Limb (tissue), 2 donors: Measurements from ENCODE around the gene METTL2B.
"Not testable (repeated sequence)": the region's sequence is repeated elsewhere in the genome, so short reads cannot be mapped to it uniquely, and the experiment has no call there.

Experiments used
- DNase-seq, 2 donors: peaks; one replicate each; pipeline ENCODE4 v3.0.0-alpha.2; 2016; ENCODE audit errors: extremely low spot score in 2 of 2

METTL2B gene

DNA sequence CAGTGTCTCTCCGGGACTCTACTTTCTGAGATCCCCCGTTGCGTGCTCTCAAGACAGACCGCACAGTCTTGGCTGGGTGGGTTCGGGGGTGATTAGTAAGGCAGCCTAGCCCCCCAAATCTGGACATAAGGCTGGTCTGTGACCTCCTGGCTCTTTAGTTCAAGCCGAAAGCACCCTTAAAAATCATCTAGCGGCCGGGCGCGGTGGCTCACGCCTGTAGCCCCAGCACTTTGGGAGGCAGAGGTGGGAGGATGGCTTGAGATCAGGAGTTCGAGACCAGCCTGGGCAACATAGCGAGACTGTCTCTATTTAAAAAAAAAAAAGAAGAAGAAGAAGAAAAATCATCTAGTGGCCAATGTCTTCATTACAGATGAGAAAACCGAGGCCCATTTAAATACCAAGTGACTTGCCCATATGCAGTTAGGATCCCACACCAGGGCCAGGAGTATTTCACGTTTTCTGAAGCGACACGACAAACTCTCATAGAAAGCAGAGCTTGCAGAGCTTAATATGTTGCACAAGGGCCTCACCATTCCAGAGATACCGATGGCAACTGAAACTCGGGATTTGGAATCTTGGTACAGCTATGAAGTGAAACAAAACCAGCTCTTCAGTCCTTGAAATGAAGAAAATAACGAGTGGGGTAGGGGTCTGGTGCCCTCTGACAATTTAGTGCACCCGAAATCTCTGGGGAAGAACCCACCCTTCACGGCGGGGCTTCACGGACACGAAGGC lies 21.6 kb upstream of the METTL2B start:
- no peak for DNase-seq

DNA sequence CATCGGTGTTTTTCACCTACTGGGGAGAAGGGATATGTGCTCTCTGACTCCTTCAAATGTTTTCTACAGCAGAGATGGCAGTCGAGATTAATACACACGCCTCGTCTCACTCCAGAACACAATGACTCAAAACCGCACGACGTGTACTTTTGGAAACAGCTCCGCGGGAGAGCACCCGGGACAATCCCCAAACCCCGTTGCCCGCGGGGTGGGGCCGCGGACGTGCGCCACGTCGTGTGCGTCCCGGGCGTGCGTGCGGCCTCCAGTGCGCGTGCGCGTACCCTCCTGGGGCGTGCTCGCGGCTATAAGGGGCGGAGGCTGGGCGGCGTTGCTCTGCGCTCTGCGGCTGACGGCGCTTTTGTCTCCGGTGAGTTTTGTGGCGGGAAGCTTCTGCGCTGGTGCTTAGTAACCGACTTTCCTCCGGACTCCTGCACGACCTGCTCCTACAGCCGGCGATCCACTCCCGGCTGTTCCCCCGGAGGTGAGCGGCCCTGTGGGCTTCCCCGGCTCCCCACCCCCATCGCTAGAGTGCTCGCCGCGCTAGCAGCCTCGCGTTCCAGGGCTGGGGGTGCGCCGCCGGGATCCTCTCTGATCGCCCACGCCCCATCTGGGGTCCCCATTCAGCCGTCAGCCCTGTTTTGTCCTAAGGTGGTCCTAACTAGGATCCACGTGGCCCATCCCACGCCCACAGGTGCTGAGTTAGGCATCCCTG lies 20.8 kb upstream of the METTL2B start, which contains the start of gene HILPDA:
Gene HILPDA (plus strand): TSS at position 336 of the 712 bp plus-strand sequence. CDS start 1,391 bp downstream, outside the sequence.
- peak; percentile 92 to 93 for DNase-seq

DNA sequence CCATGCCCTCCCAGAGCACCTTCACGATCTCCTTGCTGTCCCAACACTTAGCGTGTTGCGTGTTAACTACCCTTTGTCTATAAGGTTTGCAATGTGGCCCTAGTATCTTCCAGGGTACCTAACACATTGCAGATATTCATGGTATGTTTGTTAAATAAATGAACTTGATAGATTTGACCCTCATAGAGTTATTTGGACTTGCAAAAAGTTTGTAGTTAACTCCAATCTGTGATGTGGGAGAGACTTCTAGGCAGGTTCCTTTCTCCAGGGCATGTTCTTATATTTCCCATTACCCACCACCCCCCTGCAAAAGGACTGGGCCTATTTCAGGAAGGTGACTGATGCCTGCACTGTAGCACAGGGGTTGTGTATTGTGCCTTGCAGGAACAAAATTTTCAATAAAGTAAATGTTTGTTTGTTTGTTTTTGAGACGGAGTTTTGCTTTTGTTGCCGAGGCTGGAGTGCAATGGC lies 20.3 kb upstream of the METTL2B start:
- no peak for DNase-seq

DNA sequence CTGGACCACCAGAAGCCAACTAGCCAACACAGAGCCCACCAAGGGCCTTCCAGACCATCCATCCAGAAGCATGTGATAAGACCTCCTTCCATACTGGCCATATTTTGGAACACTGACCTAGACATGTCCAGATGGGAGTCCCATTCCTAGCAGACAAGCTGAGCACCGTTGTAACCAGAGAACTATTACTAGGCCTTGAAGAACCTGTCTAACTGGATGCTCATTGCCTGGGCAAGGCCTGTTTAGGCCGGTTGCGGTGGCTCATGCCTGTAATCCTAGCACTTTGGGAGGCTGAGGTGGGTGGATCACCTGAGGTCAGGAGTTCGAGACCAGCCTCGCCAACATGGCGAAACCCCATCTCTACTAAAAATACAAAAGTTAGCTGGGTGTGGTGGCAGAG lies 19.2 kb upstream of the METTL2B start:
- DNase-seq = not testable (repeated sequence)

DNA sequence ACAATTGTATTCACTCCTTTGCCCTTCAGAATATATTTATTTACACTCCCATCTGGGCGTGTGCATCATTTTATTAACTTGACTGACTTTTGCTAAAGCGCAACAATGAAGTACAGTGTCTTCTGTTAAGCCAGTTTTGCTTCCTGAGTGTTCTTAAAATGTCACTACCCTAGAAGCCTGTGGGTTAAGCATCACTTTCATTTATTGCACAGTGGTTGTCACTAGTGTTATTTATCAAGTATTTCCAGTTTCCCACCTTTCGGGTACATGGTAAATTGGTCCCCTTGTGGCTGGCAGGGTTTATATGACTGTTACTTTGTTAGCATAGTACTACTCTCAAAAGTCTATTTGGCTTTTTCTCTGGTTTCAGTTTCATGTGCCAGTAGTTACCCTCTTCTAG lies 17.6 kb upstream of the METTL2B start:
- no peak for DNase-seq

DNA sequence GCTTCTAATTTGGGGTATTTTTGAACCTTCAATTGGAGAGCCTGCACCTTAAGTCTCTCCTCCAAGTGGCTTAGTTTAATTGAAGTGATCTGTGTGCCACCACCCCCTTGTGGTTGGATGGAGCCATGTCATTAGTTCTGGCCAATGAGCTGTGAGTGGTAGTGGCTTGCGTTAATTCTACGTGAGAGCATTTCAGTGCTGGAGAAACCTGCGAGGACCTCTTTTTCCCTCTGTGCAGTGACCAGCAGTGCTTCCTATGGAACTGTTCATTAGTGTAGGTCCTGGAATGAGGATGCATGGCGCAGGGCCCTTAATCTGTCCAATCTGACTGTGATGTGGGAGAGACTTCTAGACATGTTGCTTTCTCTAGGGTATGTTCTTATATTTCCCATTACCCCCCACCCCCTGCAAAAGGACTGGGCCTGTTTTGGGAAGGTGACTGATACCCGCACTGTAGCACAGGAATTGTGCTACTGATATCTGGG lies 17.1 kb upstream of the METTL2B start:
- DNase-seq = peak; percentile 55 to 62

DNA sequence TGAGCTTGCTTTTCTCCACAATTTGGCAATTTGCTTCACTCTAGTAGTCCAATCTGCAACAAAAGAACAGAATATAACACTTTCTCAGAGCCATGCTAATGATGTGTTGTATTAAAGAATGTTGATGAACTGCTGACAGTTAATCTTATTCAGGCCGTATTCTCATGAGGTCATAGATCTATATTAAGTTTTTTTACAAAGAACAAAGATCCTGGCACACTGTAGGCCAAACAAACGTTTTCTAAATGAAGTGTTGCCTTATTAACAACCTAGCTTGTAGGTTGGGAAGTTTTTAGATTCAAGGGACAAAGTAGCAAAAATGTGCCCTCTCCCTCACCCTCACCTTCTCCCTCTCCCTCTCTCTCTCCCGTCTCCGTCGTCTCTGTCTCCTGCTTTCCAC lies 14.1 kb upstream of the METTL2B start:
- DNase-seq = no peak

DNA sequence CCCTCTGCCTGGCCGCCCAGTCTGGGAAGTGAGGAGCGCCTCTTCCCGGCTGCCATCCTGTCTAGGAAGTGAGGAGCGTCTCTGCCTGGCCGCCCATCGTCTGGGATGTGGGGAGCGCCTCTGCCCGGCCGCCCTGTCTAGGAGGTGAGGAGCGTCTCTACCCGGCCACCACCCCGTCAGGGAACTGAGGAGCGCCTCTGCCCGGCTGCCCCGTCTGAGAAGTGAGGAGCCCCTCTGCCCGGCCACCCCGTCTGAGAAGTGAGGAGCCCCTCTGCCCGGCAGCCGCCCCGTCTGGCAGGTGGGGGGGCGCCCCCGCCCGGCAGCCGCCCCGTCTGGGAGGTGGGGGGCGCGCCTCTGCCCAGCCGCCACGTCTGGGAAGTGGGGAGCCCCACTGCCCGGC lies 13.2 kb upstream of the METTL2B start:
- not testable (repeated sequence) for DNase-seq

DNA sequence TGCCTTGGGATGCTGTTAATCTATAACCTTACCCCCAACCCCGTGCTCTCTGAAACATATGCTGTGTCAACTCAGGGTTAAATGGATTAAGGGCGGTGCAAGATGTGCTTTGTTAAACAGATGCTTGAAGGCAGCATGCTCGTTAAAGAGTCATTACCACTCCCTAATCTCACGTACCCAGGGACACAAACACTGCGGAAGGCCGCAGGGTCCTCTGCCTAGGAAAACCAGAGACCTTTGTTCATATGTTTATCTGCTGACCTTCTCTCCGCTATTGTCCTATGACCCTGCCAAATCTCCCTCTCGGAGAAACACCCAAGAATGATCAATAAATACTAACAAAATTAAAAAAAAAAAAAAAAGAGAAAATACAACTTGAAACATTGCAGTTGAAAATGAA lies 12.6 kb upstream of the METTL2B start:
- not testable (repeated sequence) for DNase-seq

DNA sequence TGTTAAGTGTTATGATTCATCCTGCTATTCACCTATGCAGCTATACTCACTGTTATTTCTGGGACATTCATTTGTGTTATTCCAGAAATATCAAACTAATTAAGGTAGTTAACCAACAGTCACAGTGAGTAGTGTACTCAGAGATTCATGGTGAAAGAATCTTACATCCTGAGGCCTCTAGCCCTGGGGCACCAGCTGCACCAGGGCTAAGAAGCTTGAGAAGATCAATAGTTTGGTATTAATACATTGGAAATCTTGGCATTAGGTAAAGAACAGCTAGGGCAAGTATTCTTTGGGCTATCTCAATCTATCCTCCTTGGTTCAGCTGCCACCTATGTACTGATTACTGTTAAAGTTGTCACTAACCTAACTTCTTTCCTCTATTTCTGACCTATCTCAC lies 9.7 kb upstream of the METTL2B start:
- not testable (repeated sequence) for DNase-seq

DNA sequence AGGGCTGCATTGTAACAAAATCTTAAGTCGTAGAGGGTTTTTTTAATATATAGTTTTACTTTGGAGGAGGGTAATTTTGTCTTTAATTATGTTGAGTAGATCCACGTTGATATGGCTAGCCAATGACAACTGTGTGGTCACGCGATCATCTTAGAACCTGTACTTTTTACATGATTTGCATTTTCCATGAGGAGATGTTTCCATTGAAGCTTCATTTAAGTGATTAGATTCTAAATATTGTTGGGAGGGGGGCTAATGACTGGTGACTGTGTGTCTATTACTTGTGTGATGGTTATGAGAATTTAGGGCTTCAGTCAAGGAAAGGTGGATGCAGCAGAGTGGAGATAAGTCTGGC lies 765 bp downstream of the METTL2B start:
- DNase-seq = not testable (repeated sequence)

DNA sequence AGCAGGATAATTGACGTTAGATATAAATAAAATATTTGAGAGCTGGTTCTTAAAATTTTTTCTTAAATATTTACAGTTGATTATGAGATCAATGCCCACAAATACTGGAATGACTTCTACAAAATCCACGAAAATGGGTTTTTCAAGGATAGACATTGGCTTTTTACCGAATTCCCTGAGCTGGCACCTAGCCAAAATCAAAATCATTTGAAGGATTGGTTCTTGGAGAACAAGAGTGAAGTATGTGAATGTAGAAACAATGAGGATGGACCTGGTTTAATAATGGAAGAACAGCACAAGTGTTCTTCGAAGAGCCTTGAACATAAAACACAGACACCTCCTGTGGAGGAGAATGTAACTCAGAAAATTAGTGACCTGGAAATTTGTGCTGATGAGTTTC lies 2.5 kb downstream of the METTL2B start:
- DNase-seq = not testable (repeated sequence)

DNA sequence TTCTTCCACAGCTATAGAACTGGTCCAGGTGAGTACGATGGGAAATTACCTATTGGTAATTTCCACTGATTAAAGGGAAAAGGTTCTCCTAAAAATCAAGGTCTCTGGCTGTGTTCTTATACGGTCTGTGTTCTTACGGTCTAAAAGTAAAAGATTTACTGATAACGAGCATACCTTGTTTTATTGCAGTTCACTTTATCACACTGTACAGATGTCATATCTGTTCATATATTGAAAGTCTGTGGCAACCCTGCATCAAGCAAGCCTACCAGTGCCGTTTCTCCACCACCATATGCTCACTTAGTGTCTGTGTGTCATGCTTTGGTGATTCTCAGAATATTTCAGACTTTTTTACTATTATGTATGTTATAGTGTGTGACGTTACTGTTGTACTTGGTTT lies 11.6 kb downstream of the METTL2B start:
- DNase-seq = not testable (repeated sequence)

DNA sequence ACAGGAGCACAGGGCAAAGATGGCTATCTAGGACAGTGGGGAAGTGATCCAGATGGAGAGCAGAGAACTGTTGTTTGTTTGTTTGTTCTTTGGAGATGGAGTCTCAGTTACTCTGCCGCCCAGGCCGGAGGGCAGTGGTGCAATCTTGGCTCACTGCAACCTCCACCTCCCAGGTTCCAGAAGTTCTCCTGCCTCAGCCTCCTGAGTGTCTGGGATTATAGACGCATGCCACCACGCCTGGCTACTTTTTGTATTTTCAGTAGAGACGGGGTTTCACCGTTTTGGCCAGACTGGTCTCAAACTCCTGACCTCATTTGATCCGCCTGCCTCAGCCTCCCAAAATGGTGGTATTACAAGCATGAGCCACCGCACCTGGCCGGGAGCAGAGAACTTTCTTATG lies 20.9 kb downstream of the METTL2B start:
- DNase-seq = no peak

DNA sequence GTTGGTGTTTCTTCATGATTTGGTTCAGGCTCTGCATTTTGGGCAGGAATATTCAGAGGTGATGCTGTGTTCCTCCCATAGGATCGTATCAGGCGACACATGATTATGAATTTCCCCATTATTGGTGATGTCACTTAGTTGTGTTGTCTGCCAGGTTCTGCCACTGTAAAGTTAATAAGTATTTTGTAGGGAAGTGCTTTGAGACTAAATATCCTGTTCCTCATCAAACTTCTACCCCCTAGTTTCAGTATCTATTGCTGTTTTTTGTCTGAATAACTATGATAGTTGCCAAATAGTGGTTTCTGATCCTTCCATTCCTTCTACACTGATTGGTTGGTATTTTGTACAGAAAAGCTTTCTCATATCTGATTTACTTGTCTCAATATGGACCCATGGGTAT lies 28.9 kb downstream of the METTL2B start:
- not testable (repeated sequence) for DNase-seq

DNA sequence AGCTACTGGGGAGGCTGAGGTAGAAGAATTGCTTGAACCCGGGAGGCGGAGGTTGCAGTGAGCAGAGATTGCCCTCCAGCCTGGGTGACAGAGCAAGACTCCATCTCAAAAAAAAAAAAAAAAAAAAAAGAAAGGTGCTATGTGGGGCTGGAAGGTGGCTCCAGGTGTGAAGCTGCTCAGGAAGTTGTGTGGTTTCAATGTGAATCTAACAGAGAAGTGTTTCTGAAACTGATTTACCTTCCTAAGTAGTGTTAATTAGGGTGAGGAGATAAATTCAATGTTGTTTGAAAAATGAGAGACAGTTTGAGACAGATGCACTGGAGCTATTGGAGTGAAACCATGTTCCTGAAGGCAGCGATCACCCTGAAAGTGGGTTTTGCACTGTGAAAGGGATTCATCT lies 30.3 kb downstream of the METTL2B start:
- DNase-seq = not testable (repeated sequence)

DNA sequence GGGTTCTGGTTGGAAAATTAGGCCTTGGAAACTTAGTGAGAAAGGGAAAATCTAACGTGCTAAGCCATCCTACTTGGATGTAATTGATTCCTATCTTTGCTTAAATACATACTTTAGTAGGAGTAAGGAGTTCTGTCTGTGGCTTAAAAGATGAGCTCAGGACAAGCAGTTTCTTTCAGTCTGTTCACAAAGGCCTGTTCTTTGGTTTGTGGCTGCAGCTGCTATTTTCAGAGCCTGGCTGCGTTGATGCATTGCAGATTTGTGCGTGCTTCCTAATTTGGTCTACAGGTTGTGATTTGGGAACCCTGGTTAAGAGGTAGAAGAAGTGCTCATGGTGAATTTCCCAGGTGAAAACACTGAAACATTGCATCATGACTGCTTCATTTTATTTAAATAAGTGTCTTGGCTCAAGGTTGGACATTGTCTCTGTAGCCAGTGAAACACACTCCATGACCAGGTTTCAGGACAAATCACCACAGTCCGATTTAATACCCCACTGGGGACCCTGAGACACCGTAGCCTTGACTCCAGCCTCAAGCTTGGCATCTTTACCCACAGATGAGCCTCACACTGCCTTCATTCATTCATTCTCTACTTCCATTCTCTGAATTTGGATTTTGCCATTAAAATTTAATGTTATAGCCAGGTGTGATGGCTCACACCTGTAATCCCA lies 30.9 kb downstream of the METTL2B start:
- DNase-seq = not testable (repeated sequence)

DNA sequence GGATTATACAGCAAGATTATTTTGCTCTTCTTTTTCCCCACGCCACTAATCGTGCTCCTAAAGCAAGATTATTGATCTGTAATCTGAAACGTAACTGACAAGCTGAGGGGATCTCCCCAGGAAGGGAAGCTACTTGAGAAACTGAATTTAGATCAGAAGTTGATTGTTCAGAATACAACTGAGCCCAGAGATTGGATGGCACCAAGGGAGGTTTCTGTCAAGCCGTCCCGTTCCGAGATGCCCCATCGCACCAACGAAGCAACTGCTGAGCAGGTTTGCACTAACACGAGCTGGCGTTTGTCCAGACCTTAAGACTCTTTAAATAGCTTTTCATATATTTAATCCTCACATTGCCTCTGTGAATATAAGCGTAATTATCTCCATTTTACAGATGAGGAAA lies 35.1 kb downstream of the METTL2B start:
- DNase-seq = not testable (repeated sequence)

DNA sequence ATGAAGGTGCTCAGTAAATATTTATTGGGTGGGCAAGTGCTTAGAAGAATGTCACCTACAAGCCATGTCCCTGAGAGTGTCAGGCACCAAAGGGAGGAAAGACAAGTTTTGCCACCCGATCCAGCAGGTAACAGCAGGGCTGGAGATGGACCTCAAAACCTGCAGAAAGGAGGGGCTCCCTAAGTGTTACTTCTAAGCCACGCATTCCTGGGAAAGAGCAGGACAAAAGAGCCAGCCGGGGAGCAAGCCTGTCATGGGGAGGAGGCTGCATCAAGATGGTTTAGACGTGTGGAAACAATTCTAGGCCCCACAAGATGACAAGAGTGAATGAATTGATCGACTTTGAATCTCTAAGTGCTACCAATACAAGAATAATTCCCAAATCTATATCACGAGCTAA lies 38.7 kb downstream of the METTL2B start:
- DNase-seq = not testable (repeated sequence)

DNA sequence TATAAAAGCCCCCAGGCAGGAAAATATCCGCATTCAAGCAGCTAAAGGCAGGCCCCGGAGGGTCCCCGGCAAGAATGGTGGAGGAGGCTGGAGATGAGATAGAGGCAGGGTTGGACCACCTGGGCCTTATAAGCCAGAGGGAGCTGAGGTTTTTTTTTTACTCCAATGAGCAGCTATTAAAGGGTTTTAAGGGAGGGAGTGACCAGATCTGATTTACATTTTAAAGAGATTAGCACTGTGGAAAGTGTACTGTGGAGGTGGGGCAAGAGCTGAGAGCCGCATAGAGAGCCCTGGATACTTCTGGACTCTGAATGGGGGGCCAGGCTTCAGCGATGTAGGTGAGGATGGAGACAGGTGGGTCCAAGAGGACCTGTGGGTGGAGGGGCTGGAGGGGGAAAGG lies 40.5 kb downstream of the METTL2B start:
- DNase-seq = not testable (repeated sequence)

DNA sequence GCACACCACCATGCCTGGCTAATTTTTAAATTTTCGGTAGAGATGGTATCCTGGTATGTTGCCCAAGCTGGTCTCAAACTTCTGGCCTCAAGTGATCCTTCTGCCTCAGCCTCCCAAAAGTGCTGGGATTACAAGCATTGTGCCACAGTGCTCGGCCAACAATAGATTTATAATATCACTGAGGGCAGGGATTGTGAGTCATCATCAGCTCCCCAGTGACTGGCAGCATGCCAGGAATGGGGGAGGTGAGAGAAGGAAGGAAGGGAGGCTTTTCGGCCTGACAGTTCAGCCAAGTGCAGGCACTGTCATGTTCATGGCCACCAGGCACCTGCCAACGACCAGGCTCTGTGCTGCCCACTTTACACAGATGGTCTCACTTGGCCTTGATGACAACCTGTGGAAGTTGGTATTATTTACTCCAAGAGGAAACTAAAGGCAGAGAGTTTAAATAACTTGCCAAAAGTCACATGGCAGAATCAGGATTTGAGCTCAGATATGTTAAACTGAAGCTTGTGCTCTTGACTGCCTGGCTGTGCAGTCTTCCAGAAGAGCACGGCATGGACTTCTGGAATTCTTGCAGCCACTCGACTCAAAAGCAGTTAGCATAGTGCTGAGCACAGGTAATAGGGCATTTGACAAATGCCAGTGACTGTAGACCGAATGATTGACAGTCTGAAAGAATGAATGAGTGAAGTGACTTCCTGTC lies 46.8 kb downstream of the METTL2B start:
- peak in 1 of 2 donors; percentile 51 for DNase-seq
